ENCODE data around the gene CDX1.
A peak's percentile ranks its signal among the peaks of the same experiment; 100 is the strongest.

Gene CDX1

GRCh38 chr5:150186897-150187296 is 20.3 kb downstream of the CDX1 start:
- Histone ChIP-seq H3K9me3 (ENCODE audit: control extremely low read depth in 1 of 5, control insufficient read depth in 4 of 5, insufficient read depth in 2 of 5, low read depth in 1 of 5, low read length in 4 of 5) (no peaks in the 10 kb centered on the region), H3K4me1 (ENCODE audit: control extremely low read depth in 1 of 4, control insufficient read depth in 4 of 4, insufficient read depth in 4 of 4, low read length in 3 of 4) (peaks cover 0 to 7% (median 2%) of the 10 kb centered on the region in 4 experiments), H3K27ac (ENCODE audit: insufficient read depth in 1 of 2, low read depth in 1 of 2, low read length in 2 of 2, poor library complexity in 1 of 2, severe bottlenecking in 2 of 2) (no peak overlapping the region), H3K36me3 (ENCODE audit: control insufficient read depth in 4 of 4, insufficient read depth in 4 of 4, low read length in 3 of 4) (no peaks in the 10 kb centered on the region), H3K27me3 (replicated peaks in 2 of 5; ENCODE audit: control insufficient read depth in 4 of 5, insufficient read depth in 5 of 5, low read length in 4 of 5) (peaks cover 0 to 39% (median 24%) of the 10 kb centered on the region in 5 experiments), H3K4me3 (ENCODE audit: control insufficient read depth in 1 of 7, extremely low read depth in 1 of 7, insufficient read depth in 4 of 7, low read depth in 2 of 7, low read length in 6 of 7) (no peak overlapping the region)
- CTCF ChIA-PET: interaction anchor here (0.7 to 2.1 kb wide), 4 partner anchors 9 to 28 kb away, joined by 3 to 10 read pairs (median 3); no protein-coding TSS in a partner anchor
- WGBS (ENCODE audit: insufficient coverage): 93% methylated on average over 3 of the region's 4 CpGs
- POLR2A ChIA-PET: no interaction called here
- no peak for DNase-seq

- ChIA-PET CTCF (interaction anchor here (1.0 to 2.1 kb wide), 3 partner anchors 12 to 44 kb away, joined by 3 to 10 read pairs (median 3); no protein-coding TSS in a partner anchor), POLR2A (no interaction called here)
- no peaks in the 10 kb centered on the region for H3K9me3 ChIP-seq (ENCODE audit: control extremely low read depth in 1 of 5, control insufficient read depth in 4 of 5, insufficient read depth in 2 of 5, low read depth in 1 of 5, low read length in 4 of 5)
- no CpG with 5 or more reads among the region's 3 CpGs for WGBS (ENCODE audit: insufficient coverage)
- no peak for DNase-seq
- H3K27ac ChIP-seq (ENCODE audit: insufficient read depth in 1 of 2, low read depth in 1 of 2, low read length in 2 of 2, poor library complexity in 1 of 2, severe bottlenecking in 2 of 2): no peak overlapping the region
- peaks cover 0 to 7% (median 2%) of the 10 kb centered on the region in 4 experiments for H3K4me1 ChIP-seq (ENCODE audit: control extremely low read depth in 1 of 4, control insufficient read depth in 4 of 4, insufficient read depth in 4 of 4, low read length in 3 of 4)
- H3K27me3 ChIP-seq (replicated peaks in 2 of 5; ENCODE audit: control insufficient read depth in 4 of 5, insufficient read depth in 5 of 5, low read length in 4 of 5): peaks cover 0 to 52% (median 33%) of the 10 kb centered on the region in 5 experiments
- H3K4me3 ChIP-seq (ENCODE audit: control insufficient read depth in 1 of 7, extremely low read depth in 1 of 7, insufficient read depth in 4 of 7, low read depth in 2 of 7, low read length in 6 of 7): no peak overlapping the region
- no peaks in the 10 kb centered on the region for H3K36me3 ChIP-seq (ENCODE audit: control insufficient read depth in 4 of 4, insufficient read depth in 4 of 4, low read length in 3 of 4)
Observed at GRCh38 chr5:150188146-150188842, 21.7 kb downstream of the CDX1 start.

GRCh38 chr5:150189326-150189725 is 22.7 kb downstream of the CDX1 start:
- H3K36me3 ChIP-seq (ENCODE audit: control insufficient read depth in 4 of 4, insufficient read depth in 4 of 4, low read length in 3 of 4): no peaks in the 10 kb centered on the region
- H3K27ac ChIP-seq (ENCODE audit: insufficient read depth in 1 of 2, low read depth in 1 of 2, low read length in 2 of 2, poor library complexity in 1 of 2, severe bottlenecking in 2 of 2): no peak overlapping the region
- 57% methylated on average over 2 of the region's 3 CpGs for WGBS (ENCODE audit: insufficient coverage)
- H3K4me1 ChIP-seq (ENCODE audit: control extremely low read depth in 1 of 4, control insufficient read depth in 4 of 4, insufficient read depth in 4 of 4, low read length in 3 of 4): peaks cover 0 to 7% (median 2%) of the 10 kb centered on the region in 4 experiments
- H3K9me3 ChIP-seq (ENCODE audit: control extremely low read depth in 1 of 5, control insufficient read depth in 4 of 5, insufficient read depth in 2 of 5, low read depth in 1 of 5, low read length in 4 of 5): no peaks in the 10 kb centered on the region
- ChIA-PET CTCF (no interaction called here), POLR2A (no interaction called here)
- peaks cover 0 to 53% (median 33%) of the 10 kb centered on the region in 5 experiments for H3K27me3 ChIP-seq (replicated peaks in 2 of 5; ENCODE audit: control insufficient read depth in 4 of 5, insufficient read depth in 5 of 5, low read length in 4 of 5)
- H3K4me3 ChIP-seq (ENCODE audit: control insufficient read depth in 1 of 7, extremely low read depth in 1 of 7, insufficient read depth in 4 of 7, low read depth in 2 of 7, low read length in 6 of 7): no peak overlapping the region
- peak in 1 of 3 donors; percentile 43 for DNase-seq

- DNase-seq: no peak
- Histone ChIP-seq H3K4me3 (ENCODE audit: control insufficient read depth in 1 of 7, extremely low read depth in 1 of 7, insufficient read depth in 4 of 7, low read depth in 2 of 7, low read length in 6 of 7) (peak within 1 kb of the TSS in 1 of 7 experiments; percentile 32), H3K27ac (ENCODE audit: insufficient read depth in 1 of 2, low read depth in 1 of 2, low read length in 2 of 2, poor library complexity in 1 of 2, severe bottlenecking in 2 of 2) (no peak within 1 kb of the TSS), H3K9me3 (ENCODE audit: control extremely low read depth in 1 of 5, control insufficient read depth in 4 of 5, insufficient read depth in 2 of 5, low read depth in 1 of 5, low read length in 4 of 5) (no peaks in the 10 kb centered on the region), H3K27me3 (replicated peaks in 2 of 5; ENCODE audit: control insufficient read depth in 4 of 5, insufficient read depth in 5 of 5, low read length in 4 of 5) (peaks cover 0 to 53% (median 34%) of the 10 kb centered on the region in 5 experiments), H3K36me3 (ENCODE audit: control insufficient read depth in 4 of 4, insufficient read depth in 4 of 4, low read length in 3 of 4) (no peaks in the 10 kb centered on the region), H3K4me1 (ENCODE audit: control extremely low read depth in 1 of 4, control insufficient read depth in 4 of 4, insufficient read depth in 4 of 4, low read length in 3 of 4) (peaks cover 0 to 7% (median 2%) of the 10 kb centered on the region in 4 experiments)
- ChIA-PET CTCF (interaction anchor here (0.7 to 1.3 kb wide), 4 partner anchors 11 to 29 kb away, joined by 3 to 5 read pairs (median 4); no protein-coding TSS in a partner anchor), POLR2A (no interaction called here)
- 7% methylated on average over 37 of the region's 58 CpGs for WGBS (ENCODE audit: insufficient coverage)
Observed at GRCh38 chr5:150189728-150190502, 23.3 kb downstream of the CDX1 start, which contains the start of gene SLC6A7. Gene SLC6A7 (plus strand): TSS chr5:150190062. CDS start chr5:150190328, 266 bp downstream.

GRCh38 chr5:150190503-150190979 is 24.0 kb downstream of the CDX1 start:
- DNase-seq: no peak
- Histone ChIP-seq H3K4me3 (ENCODE audit: control insufficient read depth in 1 of 7, extremely low read depth in 1 of 7, insufficient read depth in 4 of 7, low read depth in 2 of 7, low read length in 6 of 7) (no peak overlapping the region), H3K27ac (ENCODE audit: insufficient read depth in 1 of 2, low read depth in 1 of 2, low read length in 2 of 2, poor library complexity in 1 of 2, severe bottlenecking in 2 of 2) (no peak overlapping the region), H3K27me3 (replicated peaks in 2 of 5; ENCODE audit: control insufficient read depth in 4 of 5, insufficient read depth in 5 of 5, low read length in 4 of 5) (peaks cover 0 to 53% (median 37%) of the 10 kb centered on the region in 5 experiments), H3K9me3 (ENCODE audit: control extremely low read depth in 1 of 5, control insufficient read depth in 4 of 5, insufficient read depth in 2 of 5, low read depth in 1 of 5, low read length in 4 of 5) (no peaks in the 10 kb centered on the region), H3K4me1 (ENCODE audit: control extremely low read depth in 1 of 4, control insufficient read depth in 4 of 4, insufficient read depth in 4 of 4, low read length in 3 of 4) (peaks cover 0 to 7% (median 2%) of the 10 kb centered on the region in 4 experiments), H3K36me3 (ENCODE audit: control insufficient read depth in 4 of 4, insufficient read depth in 4 of 4, low read length in 3 of 4) (no peaks in the 10 kb centered on the region)
- POLR2A ChIA-PET: no interaction called here
- WGBS (ENCODE audit: insufficient coverage): 56% methylated on average over 11 of the region's 16 CpGs
- CTCF ChIA-PET: interaction anchor here (0.7 to 1.3 kb wide), 5 partner anchors 11 to 28 kb away, joined by 3 to 5 read pairs (median 3); no protein-coding TSS in a partner anchor

- Histone ChIP-seq H3K36me3 (ENCODE audit: control insufficient read depth in 4 of 4, insufficient read depth in 4 of 4, low read length in 3 of 4) (no peaks in the 10 kb centered on the region), H3K27ac (ENCODE audit: insufficient read depth in 1 of 2, low read depth in 1 of 2, low read length in 2 of 2, poor library complexity in 1 of 2, severe bottlenecking in 2 of 2) (no peak overlapping the region), H3K4me3 (ENCODE audit: control insufficient read depth in 1 of 7, extremely low read depth in 1 of 7, insufficient read depth in 4 of 7, low read depth in 2 of 7, low read length in 6 of 7) (no peak overlapping the region), H3K9me3 (ENCODE audit: control extremely low read depth in 1 of 5, control insufficient read depth in 4 of 5, insufficient read depth in 2 of 5, low read depth in 1 of 5, low read length in 4 of 5) (no peaks in the 10 kb centered on the region), H3K27me3 (replicated peaks in 2 of 5; ENCODE audit: control insufficient read depth in 4 of 5, insufficient read depth in 5 of 5, low read length in 4 of 5) (peaks cover 0 to 53% (median 37%) of the 10 kb centered on the region in 5 experiments), H3K4me1 (ENCODE audit: control extremely low read depth in 1 of 4, control insufficient read depth in 4 of 4, insufficient read depth in 4 of 4, low read length in 3 of 4) (peaks cover 0 to 7% (median 2%) of the 10 kb centered on the region in 4 experiments)
- POLR2A ChIA-PET: no interaction called here
- WGBS (ENCODE audit: insufficient coverage): no CpG with 5 or more reads among the region's 2 CpGs
- no peak for DNase-seq
- CTCF ChIA-PET: interaction anchor here (0.8 to 1.6 kb wide), 6 partner anchors 10 to 28 kb away, joined by 3 to 5 read pairs (median 4); no protein-coding TSS in a partner anchor
Observed at GRCh38 chr5:150190987-150191386, 24.4 kb downstream of the CDX1 start.

Measured in common myeloid progenitor, CD34-positive (primary cell).